Trophoblast cell (in vitro differentiated cells and primary cell): Measurements from ENCODE around the gene ERCC1.
"Not testable (repeated sequence)": the region's sequence is repeated elsewhere in the genome, so short reads cannot be mapped to it uniquely, and the experiment has no call there.

ENCODE experiments used
- DNase-seq, 2 donors: peaks; one replicate each; pipeline ENCODE4 v3.0.0-alpha.2; 2016
- H2AFZ ChIP-seq: 2 replicates; pipeline ENCODE4 v1.6.1; 2013; ENCODE audit warnings: low read length, moderate library complexity, mild to moderate bottlenecking; ENCODE audit not compliant: insufficient read depth, poor library complexity
- H2AK5ac ChIP-seq: 2 replicates; pipeline ENCODE4 v1.6.1; 2013; ENCODE audit warnings: mild to moderate bottlenecking, low read length
- H2BK120ac ChIP-seq: 2 replicates; pipeline ENCODE4 v1.6.1; 2013; ENCODE audit warnings: low read length, mild to moderate bottlenecking, moderate library complexity; ENCODE audit not compliant: insufficient read depth, poor library complexity
- H2BK12ac ChIP-seq: 2 replicates; pipeline ENCODE4 v1.6.1; 2013; ENCODE audit warnings: mild to moderate bottlenecking, low read length, moderate library complexity
- H2BK5ac ChIP-seq: 2 replicates; pipeline ENCODE4 v1.6.1; 2013; ENCODE audit warnings: low read length, low read depth, moderate library complexity, mild to moderate bottlenecking; ENCODE audit not compliant: poor library complexity
- H3K14ac ChIP-seq: 2 replicates; pipeline ENCODE4 v1.6.1; 2013; ENCODE audit warnings: mild to moderate bottlenecking, low read length
- H3K18ac ChIP-seq: 2 replicates; pipeline ENCODE4 v1.6.1; 2013; ENCODE audit warnings: mild to moderate bottlenecking, low read length
- H3K23ac ChIP-seq: 2 replicates; pipeline ENCODE4 v1.6.1; 2013; ENCODE audit warnings: low read length
- H3K27ac ChIP-seq: 2 replicates; pipeline ENCODE4 v1.5.1; 2013; ENCODE audit warnings: low read depth, mild to moderate bottlenecking, inconsistent platforms, low read length, moderate library complexity
- H3K27me3 ChIP-seq: 2 replicates; pipeline ENCODE4 v1.6.1; 2013; ENCODE audit warnings: inconsistent platforms, mild to moderate bottlenecking, low read length, moderate library complexity; ENCODE audit not compliant: insufficient read depth
- H3K36me3 ChIP-seq, 2 experiments: 1 replicate in 1 of 2; 2 replicates in 1 of 2; pipeline ENCODE4 v1.6.1; 2013; ENCODE audit warnings: low read length in 2 of 2, mild to moderate bottlenecking in 2 of 2, moderate library complexity in 1 of 2; ENCODE audit not compliant: insufficient read depth in 2 of 2, control insufficient read depth in 1 of 2
- H3K4ac ChIP-seq: 2 replicates; pipeline ENCODE4 v1.6.1; 2013; ENCODE audit warnings: low read depth, mild to moderate bottlenecking, low read length, moderate library complexity
- H3K4me1 ChIP-seq, 2 experiments: 1 replicate in 1 of 2; 2 replicates in 1 of 2; pipeline ENCODE4 v1.6.1; 2013; ENCODE audit warnings: low read length in 2 of 2, mild to moderate bottlenecking in 2 of 2, moderate library complexity in 1 of 2; ENCODE audit not compliant: insufficient read depth in 2 of 2, control insufficient read depth in 1 of 2
- H3K4me2 ChIP-seq: 2 replicates; pipeline ENCODE4 v1.6.1; 2013; ENCODE audit warnings: inconsistent platforms, mild to moderate bottlenecking, low read length, moderate library complexity
- H3K4me3 ChIP-seq: 2 replicates; pipeline ENCODE4 v1.5.1; 2013; ENCODE audit warnings: mild to moderate bottlenecking, low read depth, low read length, inconsistent platforms
- H3K79me1 ChIP-seq: one replicate; pipeline ENCODE4 v1.6.1; 2013; ENCODE audit warnings: low read length
- H3K79me2 ChIP-seq: 2 replicates; pipeline ENCODE4 v1.6.1; 2013; ENCODE audit warnings: low read length, mild to moderate bottlenecking; ENCODE audit not compliant: control insufficient read depth, insufficient read depth, poor library complexity
- H3K9ac ChIP-seq: 2 replicates; pipeline ENCODE4 v1.6.1; 2013; ENCODE audit warnings: mild to moderate bottlenecking, low read length
- H3K9me3 ChIP-seq: 2 replicates; pipeline ENCODE4 v1.6.1; 2013; ENCODE audit warnings: low read depth, mild to moderate bottlenecking, control low read depth, inconsistent platforms, low read length; ENCODE audit not compliant: insufficient read depth
- H4K12ac ChIP-seq: 2 replicates; pipeline ENCODE4 v1.6.1; 2013; ENCODE audit warnings: low read depth, mild to moderate bottlenecking, low read length, moderate library complexity
- H4K8ac ChIP-seq: 2 replicates; pipeline ENCODE4 v1.6.1; 2013; ENCODE audit warnings: low read depth, mild to moderate bottlenecking, low read length, moderate library complexity
- H4K91ac ChIP-seq: one replicate; pipeline ENCODE4 v1.6.1; 2013; ENCODE audit warnings: low read depth, mild to moderate bottlenecking, low read length, moderate library complexity
- WGBS: extraction: QIAGEN DNeasy Blood & Tissue Kit; methylation state at CpG from one replicate; pipeline ENCODE4 v1.1.7; 2013; ENCODE audit warnings: missing lambda C conversion rate; ENCODE audit not compliant: insufficient read length, insufficient coverage; ENCODE audit errors: extremely low coverage; 5-methylcytosine and 5-hydroxymethylcytosine counted together

The ERCC1 gene

GRCh38 chr19:45410330-45410729 is 13.4 kb downstream of the ERCC1 start:
- H2BK12ac ChIP-seq, H3K79me2 ChIP-seq, H3K14ac ChIP-seq, H2AFZ ChIP-seq, H2BK5ac ChIP-seq, H3K23ac ChIP-seq, H4K12ac ChIP-seq, H3K27me3 ChIP-seq, H3K4me1 ChIP-seq, H3K27ac ChIP-seq, H2BK120ac ChIP-seq, H3K4me3 ChIP-seq, H4K91ac ChIP-seq, H3K4ac ChIP-seq, H3K9ac ChIP-seq, H3K18ac ChIP-seq, DNase-seq, H3K4me2 ChIP-seq, H2AK5ac ChIP-seq, H3K9me3 ChIP-seq, H4K8ac ChIP-seq: not testable (repeated sequence)
- H3K36me3 ChIP-seq = peaks cover 29 to 33% of the 10 kb centered on the region in 2 experiments
- peaks cover 11% of the 10 kb centered on the region for H3K79me1 ChIP-seq
- WGBS = no CpG with 5 or more reads among the region's 4 CpGs

GRCh38 chr19:45409557-45409920 is 14.2 kb downstream of the ERCC1 start:
- Histone ChIP-seq H3K4ac (no peak overlapping the region), H3K14ac (no peak overlapping the region), H4K91ac (no peak overlapping the region), H3K27me3 (no peaks in the 10 kb centered on the region), H3K18ac (no peak overlapping the region), H3K79me1 (peaks cover 17% of the 10 kb centered on the region), H3K4me1 (peaks cover 3% of the 10 kb centered on the region in 2 experiments), H2BK120ac (no peak overlapping the region), H3K9ac (no peak overlapping the region), H4K12ac (no peak overlapping the region), H3K27ac (no peak overlapping the region), H3K36me3 (peaks cover 26 to 29% of the 10 kb centered on the region in 2 experiments), H3K9me3 (no peaks in the 10 kb centered on the region), H2AK5ac (no peak overlapping the region), H4K8ac (no peak overlapping the region), H3K4me2 (no peak overlapping the region), H3K23ac (no peak overlapping the region), H2AFZ (no peak overlapping the region), H3K4me3 (no peak overlapping the region), H3K79me2 (peaks cover 9% of the 10 kb centered on the region), H2BK5ac (no peak overlapping the region), H2BK12ac (no peak overlapping the region)
- DNase-seq = no peak
- WGBS = no CpG with 5 or more reads among the region's 4 CpGs

DNA sequence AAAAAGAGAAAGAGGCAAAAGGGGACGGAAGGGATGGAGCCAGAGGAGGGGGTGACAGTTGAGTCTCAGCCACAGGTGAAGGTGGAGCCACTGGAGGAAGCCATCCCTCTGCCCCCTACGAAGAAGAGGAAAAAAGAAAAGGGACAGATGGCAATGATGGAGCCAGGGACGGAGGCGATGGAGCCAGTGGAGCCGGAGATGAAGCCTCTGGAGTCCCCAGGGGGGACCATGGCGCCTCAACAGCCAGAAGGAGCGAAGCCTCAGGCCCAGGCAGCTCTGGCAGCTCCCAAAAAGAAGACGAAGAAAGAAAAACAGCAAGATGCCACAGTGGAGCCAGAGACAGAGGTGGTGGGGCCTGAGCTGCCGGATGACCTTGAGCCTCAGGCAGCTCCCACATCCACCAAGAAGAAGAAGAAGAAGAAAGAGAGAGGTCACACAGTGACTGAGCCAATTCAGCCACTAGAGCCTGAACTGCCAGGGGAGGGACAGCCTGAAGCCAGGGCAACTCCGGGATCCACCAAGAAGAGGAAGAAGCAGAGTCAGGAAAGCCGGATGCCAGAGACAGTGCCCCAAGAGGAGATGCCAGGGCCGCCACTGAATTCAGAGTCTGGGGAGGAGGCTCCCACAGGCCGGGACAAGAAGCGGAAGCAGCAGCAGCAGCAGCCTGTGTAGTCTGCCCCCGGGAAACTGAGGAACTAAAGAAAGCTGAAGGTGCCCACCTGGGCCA is 14.7 kb downstream of the ERCC1 start:
- Histone ChIP-seq H3K9ac (no peak overlapping the region), H3K4me3 (no peak overlapping the region), H3K27ac (no peak overlapping the region), H4K12ac (no peak overlapping the region), H3K4me2 (no peak overlapping the region), H3K4me1 (peaks cover 3 to 4% of the 10 kb centered on the region in 2 experiments), H2BK12ac (no peak overlapping the region), H2BK120ac (no peak overlapping the region), H3K4ac (no peak overlapping the region), H4K8ac (no peak overlapping the region), H3K9me3 (no peaks in the 10 kb centered on the region), H3K27me3 (no peaks in the 10 kb centered on the region), H3K36me3 (peaks cover 23 to 26% of the 10 kb centered on the region in 2 experiments), H2AFZ (no peak overlapping the region), H4K91ac (no peak overlapping the region), H3K23ac (no peak overlapping the region), H2BK5ac (no peak overlapping the region), H3K79me1 (peaks cover 22% of the 10 kb centered on the region), H2AK5ac (no peak overlapping the region), H3K18ac (no peak overlapping the region), H3K14ac (no peak overlapping the region), H3K79me2 (peaks cover 13% of the 10 kb centered on the region)
- no peak for DNase-seq
- whole genome bisulfite sequencing = no CpG with 5 or more reads among the region's 15 CpGs

- peaks cover 3 to 12% of the 10 kb centered on the region in 2 experiments for H3K4me1 ChIP-seq
- DNase-seq = no peak
- no CpG with 5 or more reads among the region's 8 CpGs for WGBS
- H3K79me1 ChIP-seq = peaks cover 28% of the 10 kb centered on the region
- H2BK12ac ChIP-seq = no peak overlapping the region
- no peak overlapping the region for H3K4me2 ChIP-seq
- H4K8ac ChIP-seq = no peak overlapping the region
- no peak overlapping the region for H2BK120ac ChIP-seq
- no peak overlapping the region for H4K91ac ChIP-seq
- H3K23ac ChIP-seq = no peak overlapping the region
- no peak overlapping the region for H3K9ac ChIP-seq
- H3K79me2 ChIP-seq = peaks cover 13% of the 10 kb centered on the region
- H2AFZ ChIP-seq = no peak overlapping the region
- H2BK5ac ChIP-seq = no peak overlapping the region
- no peak overlapping the region for H3K18ac ChIP-seq
- no peak overlapping the region for H3K4me3 ChIP-seq
- no peak overlapping the region for H3K4ac ChIP-seq
- no peak overlapping the region for H2AK5ac ChIP-seq
- H3K27ac ChIP-seq = no peak overlapping the region
- H3K14ac ChIP-seq = no peak overlapping the region
- H3K9me3 ChIP-seq = no peaks in the 10 kb centered on the region
- H4K12ac ChIP-seq = no peak overlapping the region
- peaks cover 15 to 17% of the 10 kb centered on the region in 2 experiments for H3K36me3 ChIP-seq
- H3K27me3 ChIP-seq = no peaks in the 10 kb centered on the region
Measured at GRCh38 chr19:45408121-45408520, 15.6 kb downstream of the ERCC1 start.
